ENCODE measurements around the gene SDCBP2.
"Not testable (repeated sequence)": the region's sequence is repeated elsewhere in the genome, so short reads cannot be mapped to it uniquely, and the experiment has no call there.

SDCBP2 gene

GRCh38 chr20:1357921-1358671 is 29.2 kb upstream of the SDCBP2 start:
- no peak overlapping the region for H3K27ac ChIP-seq
- TF ChIP-seq ZFX (IDR thresholded peaks at IDR 0.05; ENCODE audit: borderline replicate concordance) (no peak), CTCF (IDR thresholded peaks at IDR 0.05) (no peak)

GRCh38 chr20:1353956-1354355 is 25.0 kb upstream of the SDCBP2 start:
- TF ChIP-seq CTCF (IDR thresholded peaks at IDR 0.05) (no peak), ZFX (IDR thresholded peaks at IDR 0.05; ENCODE audit: borderline replicate concordance) (no peak)
- no peak overlapping the region for H3K27ac ChIP-seq

GRCh38 chr20:1346315-1346969 is 17.5 kb upstream of the SDCBP2 start:
- no peak overlapping the region for H3K27ac ChIP-seq
- TF ChIP-seq CTCF (IDR thresholded peaks at IDR 0.05) = no peak

GRCh38 chr20:1345756-1346093 is 16.8 kb upstream of the SDCBP2 start:
- no peak overlapping the region for H3K27ac ChIP-seq
- TF ChIP-seq CTCF (IDR thresholded peaks at IDR 0.05) (no peak), ZFX (IDR thresholded peaks at IDR 0.05; ENCODE audit: borderline replicate concordance) (no peak)

GRCh38 chr20:1345030-1345755 is 16.3 kb upstream of the SDCBP2 start:
- TF ChIP-seq CTCF (IDR thresholded peaks at IDR 0.05) (no peak), ZFX (IDR thresholded peaks at IDR 0.05; ENCODE audit: borderline replicate concordance) (no peak)
- no peak overlapping the region for H3K27ac ChIP-seq

GRCh38 chr20:1343446-1344124 is 14.6 kb upstream of the SDCBP2 start:
- not testable (repeated sequence) for H3K27ac ChIP-seq

GRCh38 chr20:1341561-1342265 is 12.8 kb upstream of the SDCBP2 start:
- TF ChIP-seq ZFX (IDR thresholded peaks at IDR 0.05; ENCODE audit: borderline replicate concordance) = no peak
- TF ChIP-seq CTCF (IDR thresholded peaks at IDR 0.05) = no peak
- no peak overlapping the region for H3K27ac ChIP-seq

Data from 22Rv1 (cell line).